Right kidney (tissue), 1 donor: ENCODE measurements around the gene LHPP.

ENCODE experiments used
- DNase-seq: peaks from one replicate; pipeline ENCODE4 v3.0.0-alpha.2; 2016

LHPP gene

DNA sequence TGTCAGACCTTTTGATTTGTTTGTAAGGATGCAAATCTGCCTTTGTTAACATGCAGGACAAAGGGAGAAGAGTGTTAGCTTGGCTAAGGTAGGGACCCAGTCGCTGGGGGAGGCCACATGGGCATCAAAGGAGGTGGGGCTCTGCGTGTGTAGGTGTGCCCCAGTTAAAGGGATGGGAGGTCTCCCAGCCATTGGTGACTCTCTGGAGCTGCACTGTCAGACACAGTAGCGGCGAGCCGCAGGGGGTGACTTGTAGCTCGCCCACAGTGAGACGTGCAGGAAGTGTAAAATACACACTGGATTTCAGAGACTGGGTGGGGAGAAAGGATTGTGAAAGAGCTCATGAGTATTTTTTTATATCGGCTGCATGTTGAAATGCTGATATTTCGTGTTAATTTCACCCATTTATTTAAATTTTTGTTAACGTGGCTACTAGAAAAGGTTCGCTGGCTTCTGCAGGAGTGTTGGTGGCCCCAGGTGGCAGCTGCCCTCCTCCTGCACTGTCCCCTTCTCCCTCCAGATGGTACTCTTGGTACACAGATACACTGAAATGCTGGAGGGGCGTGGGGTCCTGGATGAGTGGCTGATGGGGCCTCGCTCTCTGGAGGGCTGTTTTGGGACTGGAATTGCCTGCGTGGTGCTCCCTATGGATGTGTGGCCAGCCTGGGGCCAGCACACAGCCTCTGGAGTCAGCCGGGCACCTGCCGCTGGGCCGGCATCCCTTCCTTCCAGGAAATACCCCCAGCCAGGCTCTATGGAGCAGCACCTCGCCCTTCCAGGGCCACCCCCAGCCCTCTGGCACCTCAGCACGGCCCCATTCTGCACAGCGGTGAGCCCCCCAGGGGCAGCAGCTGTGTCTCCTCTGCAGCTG, 59.2 kb downstream of the LHPP start:
- no peak for DNase-seq

DNA sequence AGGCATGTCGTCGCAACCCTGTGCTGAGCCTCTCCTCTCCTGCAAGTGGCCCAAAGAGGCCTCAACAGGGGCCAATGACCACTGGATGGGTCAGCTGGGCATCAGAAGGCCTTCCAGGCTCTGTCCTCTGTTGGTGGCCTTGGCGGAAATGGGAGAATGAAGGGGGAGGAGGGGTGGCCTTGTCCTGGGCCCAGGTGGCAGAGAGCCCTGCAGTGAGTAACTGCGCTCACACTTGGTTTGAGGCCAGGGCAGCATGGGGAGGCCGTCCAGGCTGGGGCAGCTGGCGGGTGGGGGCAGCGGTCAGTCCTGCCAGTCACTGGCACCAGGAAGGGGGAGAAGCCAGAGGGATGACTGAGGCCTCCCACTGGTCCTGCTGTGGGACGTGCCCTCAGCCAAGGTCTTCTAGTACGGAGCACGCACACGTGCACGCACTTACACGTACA, 59.8 kb downstream of the LHPP start:
- no peak for DNase-seq

DNA sequence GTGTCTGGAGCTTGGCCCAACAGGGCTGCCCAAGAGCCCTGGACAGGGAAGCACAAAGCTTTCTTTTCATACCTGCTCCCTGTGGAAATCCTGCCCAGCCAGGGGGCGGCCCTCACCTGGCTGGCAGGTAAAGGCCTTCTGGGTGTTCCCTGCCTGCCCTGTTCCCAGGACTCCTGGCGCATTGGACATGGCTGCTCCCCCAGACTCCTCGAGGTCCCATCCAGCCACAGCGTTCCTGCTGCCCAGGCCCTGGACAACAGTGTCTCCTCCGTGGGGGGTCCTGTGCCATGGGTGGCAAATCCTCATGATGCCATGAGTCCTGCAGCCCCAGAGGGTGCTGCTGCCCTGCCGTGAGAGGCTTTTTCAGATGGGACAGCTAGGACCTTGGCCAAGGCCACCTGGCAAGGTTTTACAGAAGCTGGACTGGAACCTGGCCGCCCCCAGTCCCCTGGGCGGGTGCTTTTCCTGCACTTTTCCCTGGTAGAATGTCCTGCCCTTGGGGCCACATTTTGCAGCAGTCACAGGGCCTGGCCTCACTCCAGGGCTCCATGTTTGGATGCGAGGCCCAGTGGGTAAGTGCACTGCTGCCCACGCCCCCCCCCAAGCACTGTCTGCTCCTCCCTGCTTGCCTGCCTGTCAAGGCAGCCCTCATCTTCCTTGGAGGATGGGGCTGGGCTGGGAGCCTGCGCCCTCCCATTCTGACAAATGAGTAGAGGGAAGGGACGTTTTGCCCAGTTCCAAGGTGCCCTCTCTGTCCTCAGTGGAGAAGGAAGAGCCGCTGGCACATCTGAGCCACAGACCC, 60.7 kb downstream of the LHPP start:
- DNase-seq = no peak

DNA sequence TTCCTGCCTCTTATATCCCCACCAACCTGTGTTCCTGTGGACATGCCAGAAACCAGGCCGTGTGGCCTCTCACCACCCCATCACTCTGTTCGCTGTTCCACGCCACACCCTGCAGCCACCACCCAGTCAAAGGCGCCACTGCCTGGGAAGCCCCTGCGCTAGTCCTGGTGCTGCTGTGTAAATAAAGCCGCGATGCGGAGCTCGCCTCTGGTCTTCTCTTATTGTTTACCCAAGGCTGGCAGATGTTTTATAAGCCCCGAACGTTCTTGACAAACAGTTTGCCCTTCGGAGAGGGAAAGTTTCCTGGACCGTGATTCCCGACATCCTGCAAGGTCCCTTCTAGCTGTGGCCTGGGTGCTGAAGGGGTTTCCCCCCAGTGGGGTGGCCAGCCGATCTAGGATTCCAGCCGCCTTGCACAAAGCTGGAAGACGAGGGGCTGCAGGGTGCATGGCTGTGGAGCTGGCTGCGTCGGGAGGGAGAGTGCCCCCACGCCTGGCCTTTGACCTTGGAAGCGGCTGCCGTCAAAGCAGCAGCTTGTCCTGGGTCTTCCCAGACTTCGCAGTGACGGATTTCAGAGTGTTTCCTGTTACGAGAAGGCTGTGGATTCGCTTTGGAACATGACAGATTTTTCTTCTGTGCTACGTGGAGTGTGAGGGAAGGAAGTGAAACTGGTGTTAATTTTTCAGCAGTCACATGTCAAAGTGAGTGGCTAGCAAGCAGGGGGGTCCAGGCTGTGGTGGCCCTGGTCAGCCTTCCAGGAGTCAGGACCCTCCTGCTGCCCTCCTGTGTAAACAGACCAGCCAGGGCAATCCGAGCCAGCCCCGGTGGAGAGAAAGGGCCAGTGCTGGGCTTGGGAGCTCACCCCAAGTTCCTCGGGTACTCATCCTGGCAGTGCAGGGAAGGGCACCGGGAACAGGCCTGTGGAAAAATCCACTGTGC, 61.6 kb downstream of the LHPP start:
- DNase-seq = peak; percentile 61

DNA sequence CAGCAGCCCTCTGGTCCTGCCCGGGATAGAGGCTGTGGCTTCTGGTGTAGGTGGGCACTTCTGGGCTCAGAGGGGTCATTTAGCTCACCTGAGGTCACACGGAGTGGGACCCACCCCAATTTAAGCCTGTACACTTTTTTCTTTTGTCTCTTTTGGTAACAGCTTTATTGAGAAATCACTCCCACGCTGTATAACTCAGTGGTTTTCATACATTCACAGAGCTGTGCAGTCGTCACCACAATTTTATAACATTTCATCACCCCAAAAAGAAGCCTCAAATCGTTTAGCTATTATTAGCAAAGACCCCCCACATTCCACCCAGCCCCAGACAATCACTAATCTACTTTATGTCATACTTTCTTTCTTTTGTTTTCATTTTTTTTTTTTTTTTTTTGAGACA, 62.3 kb downstream of the LHPP start:
- DNase-seq = no peak

DNA sequence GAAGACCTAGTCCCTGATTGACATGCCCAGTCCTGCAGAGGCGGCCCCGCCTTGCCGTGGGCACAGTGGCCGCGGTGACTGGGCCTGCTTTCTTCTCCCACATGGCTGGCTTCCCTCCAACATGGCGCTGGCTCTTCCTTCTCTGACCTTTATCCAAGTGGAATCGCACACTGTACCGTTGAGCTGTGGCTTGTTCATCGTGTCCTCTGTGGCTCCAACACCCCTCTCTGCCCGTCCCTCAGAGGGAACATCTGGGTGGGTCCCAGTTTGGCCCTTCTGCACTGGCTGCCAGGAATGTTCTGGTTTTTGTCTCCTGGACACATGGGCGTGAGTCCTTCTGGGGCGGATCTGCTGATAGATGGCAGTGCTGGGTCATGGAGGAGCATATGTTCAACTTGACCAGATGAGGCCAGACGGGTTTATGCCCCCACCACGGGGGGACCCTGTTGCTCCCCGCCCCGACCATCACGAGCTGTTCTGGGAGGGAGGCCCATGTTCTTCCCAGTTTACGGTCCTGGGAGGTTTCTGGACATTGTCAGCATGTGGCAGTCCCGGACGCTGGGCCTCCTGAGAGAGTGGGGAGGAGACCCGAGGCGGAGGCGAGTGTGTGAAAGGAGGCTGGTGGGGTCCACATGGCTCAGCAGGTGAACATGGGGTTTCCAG, 63.5 kb downstream of the LHPP start:
- no peak for DNase-seq

DNA sequence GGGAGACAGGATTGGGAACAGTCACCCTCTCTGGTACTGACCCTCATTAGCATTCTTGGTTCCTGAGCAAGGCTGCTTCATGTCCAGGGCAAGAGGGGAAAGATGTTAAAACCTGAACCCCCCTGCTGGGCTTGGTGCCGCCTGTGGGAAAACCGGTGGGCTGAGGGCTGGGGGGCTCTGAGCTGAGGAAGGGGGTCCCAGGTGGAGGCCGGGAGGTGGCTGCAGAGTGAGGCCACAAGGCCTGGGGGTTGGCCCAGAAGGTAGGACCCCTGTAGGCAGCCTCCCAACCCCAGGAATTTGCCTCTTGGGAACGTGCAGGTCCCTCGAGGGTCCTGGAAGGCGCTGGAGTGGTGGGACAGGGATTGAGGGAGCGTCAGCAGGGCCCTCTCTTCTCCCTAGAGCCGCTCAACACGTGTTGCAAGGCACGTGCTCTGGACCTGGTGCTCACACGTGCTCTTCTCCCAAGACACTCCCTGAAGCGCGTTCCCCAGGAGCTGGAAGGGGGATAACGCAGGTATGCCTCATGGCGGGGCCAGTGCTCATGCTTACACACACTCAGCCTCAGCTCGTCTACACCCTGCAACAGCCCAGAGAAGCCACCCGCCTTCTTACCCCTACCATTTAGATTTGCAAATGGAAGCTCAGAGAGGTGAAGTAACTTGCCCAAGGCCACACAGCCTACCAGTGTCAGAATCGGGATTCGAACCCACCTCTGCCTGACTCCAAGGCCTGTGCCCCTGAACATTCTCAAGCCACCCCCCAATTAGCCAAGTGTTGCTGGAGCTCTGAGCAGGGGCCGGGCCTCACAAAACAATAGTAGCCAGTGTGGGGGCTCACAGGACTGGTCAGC, 64.4 kb downstream of the LHPP start:
- DNase-seq = no peak

DNA sequence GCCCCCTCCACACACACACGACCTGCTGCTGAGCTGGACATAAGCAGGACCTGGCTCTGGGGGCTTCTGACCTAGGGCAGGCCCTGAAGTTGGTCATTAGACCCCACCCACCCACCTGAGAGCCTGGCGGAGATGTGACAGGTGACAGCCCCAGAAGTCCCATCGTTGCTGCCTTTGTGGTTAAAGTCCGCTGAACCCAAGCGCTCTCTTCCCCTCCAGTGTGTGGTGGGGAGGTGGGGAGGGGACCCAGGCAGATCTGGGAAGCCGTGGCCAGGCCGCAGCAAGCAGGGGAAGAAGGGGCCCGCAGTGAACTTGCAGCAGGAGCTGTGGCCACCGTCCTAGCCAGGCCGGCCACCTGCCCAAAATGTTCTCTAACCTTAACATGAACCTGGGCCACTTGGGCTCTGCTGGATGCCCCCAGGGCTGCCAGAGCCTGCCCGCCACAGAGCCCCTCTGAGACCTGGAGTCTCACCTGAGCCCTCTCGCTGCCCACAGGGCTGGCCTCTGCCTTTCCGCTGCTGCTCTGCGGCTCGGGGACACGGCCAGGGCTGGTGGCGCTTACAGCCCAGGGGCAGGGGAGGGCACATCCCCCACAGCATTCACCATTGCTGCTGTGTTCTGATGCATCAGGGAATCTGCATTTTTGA, 65.1 kb downstream of the LHPP start:
- DNase-seq = no peak

DNA sequence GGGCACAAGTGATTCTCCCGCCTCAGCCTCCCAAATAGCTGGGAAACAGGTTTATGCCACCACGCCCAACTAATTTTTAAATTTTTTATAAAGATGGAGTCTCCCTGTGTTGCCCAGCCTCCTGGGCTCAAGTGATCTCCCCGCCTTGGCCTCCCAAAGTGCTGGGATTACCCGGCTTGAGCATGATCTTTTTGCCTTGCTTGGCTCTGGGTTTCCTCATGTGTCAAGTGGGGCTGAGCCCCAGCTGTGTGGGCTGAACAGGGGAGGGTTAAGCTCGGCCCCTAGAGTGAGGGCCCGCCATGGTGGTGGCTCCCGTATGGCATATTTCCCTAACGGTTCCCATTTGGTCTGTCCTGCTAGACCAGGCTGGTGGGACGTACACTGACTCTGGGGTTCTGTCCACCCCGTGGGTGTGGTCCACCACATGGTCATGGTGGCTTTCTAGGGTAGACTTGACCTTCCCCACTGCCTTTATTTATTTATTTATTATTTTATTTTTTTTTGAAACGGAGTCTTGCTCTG, 66.3 kb downstream of the LHPP start:
- no peak for DNase-seq

DNA sequence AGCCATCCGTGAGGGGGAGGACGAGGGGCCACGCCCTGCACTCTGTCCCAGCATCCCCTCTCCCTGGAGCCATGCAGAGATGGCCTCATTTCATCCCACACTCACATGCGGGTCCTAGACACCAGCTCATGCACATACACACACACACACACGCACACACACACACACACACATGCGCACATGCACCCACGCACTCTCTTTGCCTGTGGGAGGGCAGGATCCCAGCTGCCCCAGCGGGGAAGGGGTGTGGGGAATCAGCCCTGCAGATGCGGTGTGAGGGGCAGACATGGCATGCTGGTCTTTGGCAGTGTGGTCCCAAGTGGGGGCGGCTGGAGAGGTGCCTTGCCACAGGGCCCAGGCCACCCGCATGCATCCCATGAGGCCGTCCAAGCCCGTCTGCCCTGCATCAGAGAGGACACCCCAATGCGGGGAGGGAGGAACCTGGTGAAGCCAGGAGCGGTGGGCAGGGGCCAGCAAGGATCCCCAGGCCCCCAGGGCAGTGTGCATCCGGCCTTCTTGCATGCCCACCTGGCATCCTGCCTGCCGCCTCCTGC, 68.1 kb downstream of the LHPP start:
- no peak for DNase-seq

DNA sequence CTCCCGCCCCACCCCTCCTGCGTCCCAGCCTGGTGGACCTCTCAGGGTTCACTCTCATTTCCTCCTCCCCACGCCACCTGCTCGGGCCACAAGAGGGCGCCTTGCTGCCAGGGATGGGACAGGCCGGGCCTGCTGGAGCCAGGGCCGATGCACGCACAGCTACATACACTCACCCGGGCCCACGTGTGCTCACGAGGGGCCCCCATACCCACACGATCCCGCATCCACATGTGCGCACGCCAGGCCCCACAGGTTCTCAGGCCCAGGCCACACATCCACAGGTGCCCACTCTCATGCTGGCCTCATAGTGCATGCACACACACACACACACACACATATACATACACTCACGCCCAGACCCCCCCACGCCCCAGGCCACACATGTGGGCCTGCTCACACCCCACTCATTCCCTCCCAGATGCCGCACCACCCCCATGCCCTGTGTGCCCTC, 68.6 kb downstream of the LHPP start:
- DNase-seq = peak; percentile 79

DNA sequence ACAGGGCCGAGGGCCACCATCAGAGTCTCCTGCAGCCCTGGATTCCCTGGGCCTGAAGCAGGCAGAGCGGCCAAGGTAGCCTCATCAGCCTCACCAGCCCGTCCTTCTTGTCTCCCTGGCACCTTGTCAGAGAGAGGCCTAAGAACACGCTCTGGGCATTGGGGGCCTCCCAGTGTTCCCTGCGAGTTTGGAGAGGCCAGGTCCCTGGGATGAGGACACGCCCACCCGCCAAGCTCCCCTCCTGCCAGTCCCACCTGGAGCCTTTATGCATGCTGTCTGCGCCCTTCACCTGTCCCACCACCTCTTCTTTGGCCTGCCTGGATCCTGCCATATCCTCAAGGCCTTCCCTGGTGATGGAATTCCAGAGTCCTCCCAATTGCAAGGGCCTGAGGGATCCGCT, 69.2 kb downstream of the LHPP start:
- DNase-seq = no peak

DNA sequence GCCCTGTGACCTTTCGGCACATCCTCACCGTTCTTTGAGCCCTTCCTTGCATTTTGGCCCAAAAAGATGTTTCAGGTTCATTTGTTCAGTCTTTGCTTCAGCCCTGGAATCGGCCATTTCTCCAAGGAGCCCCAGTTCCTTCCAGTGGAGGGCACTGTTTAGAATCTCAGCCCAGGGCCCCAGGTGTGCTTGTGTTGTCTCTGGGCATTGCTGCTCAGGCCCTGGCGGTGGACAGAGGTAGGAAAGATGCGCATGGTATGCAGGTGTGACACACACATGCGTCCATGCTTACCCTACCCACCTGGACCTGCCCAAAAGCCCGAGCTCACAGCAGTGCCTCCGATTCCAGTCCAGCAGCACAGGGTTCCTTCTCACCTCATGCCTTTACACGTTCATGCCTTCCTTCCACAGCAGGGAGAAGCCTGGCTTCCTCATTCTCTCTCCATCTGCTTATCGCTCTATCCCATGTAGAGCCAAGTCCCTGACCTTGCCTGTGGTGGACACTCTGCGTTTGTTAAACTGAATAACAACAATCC, 70.6 kb downstream of the LHPP start:
- DNase-seq = no peak

DNA sequence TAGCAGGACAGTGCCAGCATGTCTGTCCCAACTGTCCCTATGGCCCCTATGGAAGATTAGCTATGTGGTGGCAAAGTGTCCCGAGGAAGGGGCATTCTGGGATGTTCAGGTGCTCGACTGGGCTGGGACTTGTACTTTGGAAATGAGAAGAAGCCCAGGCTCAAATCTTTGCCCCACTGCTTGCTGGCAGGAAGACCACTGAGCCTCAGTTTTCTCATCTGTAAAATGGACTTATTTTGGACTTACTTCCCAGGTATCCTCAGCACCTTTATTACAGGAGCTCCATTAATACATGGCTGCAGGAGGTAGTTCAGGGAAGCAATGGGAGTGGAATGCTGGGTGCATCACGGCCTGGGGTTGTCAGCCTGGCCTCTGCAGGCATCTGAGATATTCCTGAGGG, 71.2 kb downstream of the LHPP start:
- no peak for DNase-seq

DNA sequence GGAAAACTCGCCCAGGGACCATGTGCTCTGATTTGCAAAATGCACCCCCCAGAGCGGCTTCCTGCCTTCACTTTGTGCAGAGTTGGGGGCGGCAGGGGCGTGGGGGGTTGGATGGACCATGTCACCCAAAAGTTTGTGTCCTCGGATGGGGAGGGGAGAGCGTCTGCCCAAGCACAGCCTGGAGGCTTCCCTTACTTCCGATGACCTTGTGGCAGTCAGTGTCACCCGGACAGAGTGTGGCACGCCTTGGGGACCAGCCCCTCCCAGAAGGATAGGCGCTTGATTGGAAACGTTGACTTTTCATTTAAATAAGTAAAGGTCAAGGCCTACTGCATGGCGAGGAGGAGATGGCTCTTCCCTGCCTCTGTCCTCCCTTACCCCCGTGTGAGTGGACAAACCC, 71.6 kb downstream of the LHPP start:
- no peak for DNase-seq

DNA sequence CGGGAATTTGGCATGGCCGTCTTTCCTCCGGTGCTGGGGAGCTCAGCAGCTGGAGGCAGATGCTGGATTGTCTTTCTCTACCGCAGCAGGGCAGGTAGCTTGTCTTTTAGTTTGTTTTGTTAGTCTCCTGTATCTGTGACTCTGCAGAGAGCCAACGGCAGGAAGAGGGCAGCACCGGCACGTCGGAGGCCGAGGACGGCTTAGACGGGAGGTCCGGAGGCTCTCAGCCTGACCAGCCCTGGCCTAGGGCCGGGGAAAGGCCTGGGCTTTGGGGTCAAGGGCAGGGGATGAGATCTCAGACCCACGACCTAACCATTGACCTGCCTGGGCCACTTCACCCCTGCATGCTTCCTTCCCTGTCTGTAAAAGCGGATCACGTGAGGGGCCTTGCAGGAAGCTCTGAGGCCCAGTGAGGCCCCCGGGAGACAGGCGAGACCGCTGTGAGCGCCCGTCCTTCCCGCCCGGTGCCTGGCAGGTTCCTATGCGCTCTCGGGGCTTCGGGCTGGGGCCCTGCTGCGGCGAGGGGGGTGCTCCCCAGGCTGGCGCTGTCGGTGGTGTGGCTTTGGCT, 72.7 kb downstream of the LHPP start:
- DNase-seq = peak; percentile 63

DNA sequence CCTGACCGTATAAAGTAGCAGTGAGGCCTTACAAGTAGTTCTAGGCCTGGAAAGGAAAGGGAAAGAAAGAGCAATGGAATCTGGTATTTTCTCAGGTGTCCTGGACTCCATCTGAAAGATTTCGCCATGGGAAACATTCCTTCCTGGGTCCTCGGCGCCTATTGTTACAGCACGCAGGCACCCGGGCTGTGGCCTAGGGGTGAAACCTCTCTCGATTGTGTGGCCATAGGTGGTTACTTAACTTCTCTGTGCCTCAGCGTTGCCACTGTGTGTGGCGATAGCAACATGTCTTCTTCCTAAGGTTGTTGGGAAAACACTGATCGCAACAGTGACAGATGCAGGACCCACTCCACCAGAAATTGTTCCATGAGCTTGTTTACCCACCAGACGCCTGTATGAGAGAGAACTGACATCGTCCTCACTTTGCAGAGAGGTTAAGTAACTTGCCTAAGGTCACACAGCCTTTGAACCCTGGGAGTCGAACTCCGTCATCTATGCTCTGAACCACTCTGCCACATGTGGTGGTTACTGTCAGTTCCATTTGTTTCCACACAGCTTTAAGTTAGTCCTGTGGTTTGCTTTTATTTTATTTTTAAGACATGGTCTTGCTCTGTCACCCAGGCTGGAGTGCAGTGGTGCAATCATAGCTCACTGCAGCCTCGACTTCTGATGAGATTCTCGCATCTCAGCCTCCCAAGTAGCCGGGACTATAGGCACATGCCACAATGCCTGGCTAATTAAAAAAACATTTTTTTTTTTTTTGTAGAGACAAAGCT, 73.4 kb downstream of the LHPP start:
- no peak for DNase-seq
